Panc1 (cell line): ENCODE results near the gene GFI1B. TPM values are rescaled to one million over a fixed set of nuclear protein-coding genes. Genes with fewer than 3 reads are reported as not detected.

Experiments
- ATAC-seq: fragments of 200-7000 bp; cut with Tn5 transposase; 2 replicates; pipeline ENCODE4 v1.9.1; 2020; ENCODE audit warnings: mild to moderate bottlenecking, moderate library complexity
- BruUV-seq: library from RNA; stranded (reverse); fragments of 400-500 nt; replicated peaks from 2 replicates; lab custom pipeline; 2021; lab: Mats Ljungman, UMichigan
- CTCF ChIA-PET: fragments of 300-600 bp; sonication (Branson Sonifier 250); formaldehyde crosslinking; loops from one replicate; lab custom pipeline; 2022; ENCODE audit warnings: antibody characterized with exemption; lab: Charles Lee
- POLR2A ChIA-PET: fragments of 300-600 bp; sonication (Branson Sonifier 250); formaldehyde crosslinking; loops from one replicate; lab custom pipeline; 2022; ENCODE audit warnings: antibody characterized with exemption; lab: Charles Lee
- DNase-seq: peaks from one replicate; pipeline ENCODE4 v3.0.0-alpha.2; 2010; ENCODE audit warnings: low read depth, low spot score
- H3K27ac ChIP-seq: 2 replicates; pipeline ENCODE4 v1.5.1; 2011; ENCODE audit warnings: mild to moderate bottlenecking, low read length, inconsistent platforms
- H3K27me3 ChIP-seq: fragments of 200-500 bp; sonication (Bioruptor generic); 2 replicates; pipeline ENCODE4 v1.6.0; 2014; ENCODE audit warnings: low read length, inconsistent platforms; ENCODE audit not compliant: control insufficient read depth, insufficient read depth
- H3K36me3 ChIP-seq: fragments of 200-500 bp; sonication (Bioruptor generic); 2 replicates; pipeline ENCODE4 v1.5.1; 2014; ENCODE audit warnings: inconsistent platforms, mild to moderate bottlenecking, low read length, moderate library complexity; ENCODE audit not compliant: control insufficient read depth, insufficient read depth
- H3K4me1 ChIP-seq: 2 replicates; pipeline ENCODE4 v1.5.1; 2011; ENCODE audit warnings: inconsistent platforms, mild to moderate bottlenecking, low read length, moderate library complexity; ENCODE audit not compliant: control insufficient read depth, insufficient read depth
- H3K4me3 ChIP-seq, 2 experiments: 2 replicates each; pipeline ENCODE4 v1.5.1; 2011 to 2012; ENCODE audit warnings: low read depth in 2 of 2, low read length in 2 of 2, mild to moderate bottlenecking in 2 of 2, inconsistent platforms in 1 of 2, moderate library complexity in 1 of 2
- H3K9me3 ChIP-seq: fragments of 200-500 bp; sonication (Bioruptor generic); 2 replicates; pipeline ENCODE4 v1.5.1; 2014; ENCODE audit warnings: low read depth, mild to moderate bottlenecking, inconsistent platforms, low read length, moderate library complexity; ENCODE audit not compliant: control insufficient read depth, insufficient read depth
- CTCF ChIP-seq: fragments of 450-650 bp; IDR thresholded peaks from 2 replicates; pipeline ENCODE4 v1.5.1; 2017; ENCODE audit warnings: mild to moderate bottlenecking
- POLR2AphosphoS5 ChIP-seq: IDR thresholded peaks from 2 replicates; pipeline ENCODE4 v1.6.1; 2012; ENCODE audit warnings: mild to moderate bottlenecking, low read depth, low read length, moderate library complexity
- SIN3A ChIP-seq: IDR thresholded peaks from 2 replicates; pipeline ENCODE4 v1.6.1; 2012; ENCODE audit warnings: low read depth, mild to moderate bottlenecking, low read length, moderate library complexity, borderline replicate concordance; ENCODE audit not compliant: insufficient read depth
- TCF7L2 ChIP-seq: IDR thresholded peaks from 2 replicates; pipeline ENCODE4 v1.6.1; 2011; ENCODE audit warnings: mild to moderate bottlenecking, low read depth, low read length, inconsistent platforms
- in situ Hi-C: cut with HindIII; loops from 2 replicates; pipeline ENCODE4 v1.10.0; 2016; ENCODE audit warnings: low sequenced_read_pairs, low pct_unique_long_range_greater_than_20kb
- intact Hi-C: fragments of 100-400 bp; cut with micrococcal nuclease; formaldehyde crosslinking; loops from one replicate; pipeline ENCODE4 v1.10.0; 2022; ENCODE audit not compliant: unreplicated experiment
- total RNA-seq: library from RNA; stranded (reverse); gene quantifications from one replicate; pipeline ENCODE4 v1.2.1, GENCODE V29; 2021; ENCODE audit not compliant: unreplicated experiment
- TF ChIP-seq, protein P1 (sequence below), 2 experiments: IDR thresholded peaks; 2 replicates each; pipeline ENCODE4 v1.6.1; 2011 to 2012; ENCODE audit warnings: low read depth in 2 of 2, control low read depth in 1 of 2, low read length in 1 of 2, mild to moderate bottlenecking in 1 of 2, moderate library complexity in 1 of 2; ENCODE audit not compliant: insufficient read depth in 1 of 2

GFI1B gene
- total RNA-seq, 1 experiment from 2014 or later: 0.08 TPM

GRCh38 chr9:132982458-132982857 is 4.0 kb downstream of the GFI1B start:
- DNase-seq (no peak), ATAC-seq (no peak)
- intact Hi-C loops: no loop called here
- in situ Hi-C loops: no loop called here
- TF ChIP-seq, protein P1, sequence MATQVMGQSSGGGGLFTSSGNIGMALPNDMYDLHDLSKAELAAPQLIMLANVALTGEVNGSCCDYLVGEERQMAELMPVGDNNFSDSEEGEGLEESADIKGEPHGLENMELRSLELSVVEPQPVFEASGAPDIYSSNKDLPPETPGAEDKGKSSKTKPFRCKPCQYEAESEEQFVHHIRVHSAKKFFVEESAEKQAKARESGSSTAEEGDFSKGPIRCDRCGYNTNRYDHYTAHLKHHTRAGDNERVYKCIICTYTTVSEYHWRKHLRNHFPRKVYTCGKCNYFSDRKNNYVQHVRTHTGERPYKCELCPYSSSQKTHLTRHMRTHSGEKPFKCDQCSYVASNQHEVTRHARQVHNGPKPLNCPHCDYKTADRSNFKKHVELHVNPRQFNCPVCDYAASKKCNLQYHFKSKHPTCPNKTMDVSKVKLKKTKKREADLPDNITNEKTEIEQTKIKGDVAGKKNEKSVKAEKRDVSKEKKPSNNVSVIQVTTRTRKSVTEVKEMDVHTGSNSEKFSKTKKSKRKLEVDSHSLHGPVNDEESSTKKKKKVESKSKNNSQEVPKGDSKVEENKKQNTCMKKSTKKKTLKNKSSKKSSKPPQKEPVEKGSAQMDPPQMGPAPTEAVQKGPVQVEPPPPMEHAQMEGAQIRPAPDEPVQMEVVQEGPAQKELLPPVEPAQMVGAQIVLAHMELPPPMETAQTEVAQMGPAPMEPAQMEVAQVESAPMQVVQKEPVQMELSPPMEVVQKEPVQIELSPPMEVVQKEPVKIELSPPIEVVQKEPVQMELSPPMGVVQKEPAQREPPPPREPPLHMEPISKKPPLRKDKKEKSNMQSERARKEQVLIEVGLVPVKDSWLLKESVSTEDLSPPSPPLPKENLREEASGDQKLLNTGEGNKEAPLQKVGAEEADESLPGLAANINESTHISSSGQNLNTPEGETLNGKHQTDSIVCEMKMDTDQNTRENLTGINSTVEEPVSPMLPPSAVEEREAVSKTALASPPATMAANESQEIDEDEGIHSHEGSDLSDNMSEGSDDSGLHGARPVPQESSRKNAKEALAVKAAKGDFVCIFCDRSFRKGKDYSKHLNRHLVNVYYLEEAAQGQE (IDR thresholded peaks at IDR 0.05; ENCODE audit: insufficient read depth in 1 of 2, low read depth in 2 of 2, low read length in 1 of 2): no peak
- TF ChIP-seq SIN3A (no peak), CTCF (no peak), TCF7L2 (no peak), POLR2AphosphoS5 (no peak)
- Histone ChIP-seq H3K27me3 (peaks cover 2% of the 10 kb centered on the region; the same call in 1 of the 2 replicates), H3K36me3 (no peaks in the 10 kb centered on the region), H3K4me3 (no peak overlapping the region), H3K4me1 (no peaks in the 10 kb centered on the region), H3K9me3 (no peaks in the 10 kb centered on the region), H3K27ac (no peak overlapping the region)
- BruUV-seq: no TSS peak
- ChIA-PET POLR2A (no interaction called here), CTCF (no interaction called here)

GRCh38 chr9:132983491-132984201 is 5.2 kb downstream of the GFI1B start:
- TF ChIP-seq TCF7L2 (no peak), POLR2AphosphoS5 (no peak), SIN3A (no peak), CTCF (no peak)
- TF ChIP-seq, protein P1 (IDR thresholded peaks at IDR 0.05; ENCODE audit: insufficient read depth in 1 of 2, low read depth in 2 of 2, low read length in 1 of 2): no peak
- POLR2A ChIA-PET: no interaction called here
- Histone ChIP-seq H3K4me1 (no peaks in the 10 kb centered on the region), H3K9me3 (no peaks in the 10 kb centered on the region), H3K27ac (no peak overlapping the region), H3K4me3 (no peak overlapping the region), H3K36me3 (no peaks in the 10 kb centered on the region), H3K27me3 (no peaks in the 10 kb centered on the region)
- in situ Hi-C loops (no loop called here), intact Hi-C loops (no loop called here)
- DNase-seq (no peak), ATAC-seq (no peak)
- BruUV-seq: no TSS peak
- CTCF ChIA-PET: no interaction called here
